Lower leg skin (tissue), 3 donors: ENCODE data around the gene CYP26C1.
"Not testable (repeated sequence)": the region's sequence is repeated elsewhere in the genome, so short reads cannot be mapped to it uniquely, and the experiment has no call there.

Experiments
- POLR2A ChIP-seq, 2 donors: fragments of 450-650 bp; IDR thresholded peaks; one replicate each; pipeline ENCODE4 v1.6.1; 2016 to 2017; ENCODE audit warnings: antibody characterized with exemption in 2 of 2, mild to moderate bottlenecking in 1 of 2, moderate library complexity in 1 of 2
- TF ChIP-seq, protein P1 (sequence below), 3 donors: fragments of 450-650 bp; IDR thresholded peaks; one replicate each; pipeline ENCODE4 v1.5.1; 2016; ENCODE audit warnings: antibody characterized with exemption in 3 of 3, mild to moderate bottlenecking in 3 of 3, moderate library complexity in 2 of 3

DNA sequence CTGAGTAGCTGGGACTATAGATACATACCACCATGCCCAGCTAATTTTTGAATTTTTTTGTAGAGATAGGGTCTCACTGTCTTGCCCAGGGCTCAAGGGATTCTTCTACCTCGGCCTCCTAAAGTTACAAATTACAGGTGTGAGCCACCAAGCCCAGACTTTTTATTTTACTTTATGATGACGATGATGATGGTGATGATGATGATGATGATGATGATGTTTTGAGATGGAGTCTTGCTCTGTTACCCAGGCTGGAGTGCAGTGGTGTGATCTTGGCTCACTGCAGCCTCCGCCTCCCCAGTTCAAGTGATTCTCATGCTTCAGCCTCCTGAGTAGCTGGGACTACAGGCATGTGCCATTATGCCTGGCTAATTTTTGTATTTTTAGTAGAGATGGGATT, 40.5 kb downstream of the CYP26C1 start:
- TF ChIP-seq, protein P1, sequence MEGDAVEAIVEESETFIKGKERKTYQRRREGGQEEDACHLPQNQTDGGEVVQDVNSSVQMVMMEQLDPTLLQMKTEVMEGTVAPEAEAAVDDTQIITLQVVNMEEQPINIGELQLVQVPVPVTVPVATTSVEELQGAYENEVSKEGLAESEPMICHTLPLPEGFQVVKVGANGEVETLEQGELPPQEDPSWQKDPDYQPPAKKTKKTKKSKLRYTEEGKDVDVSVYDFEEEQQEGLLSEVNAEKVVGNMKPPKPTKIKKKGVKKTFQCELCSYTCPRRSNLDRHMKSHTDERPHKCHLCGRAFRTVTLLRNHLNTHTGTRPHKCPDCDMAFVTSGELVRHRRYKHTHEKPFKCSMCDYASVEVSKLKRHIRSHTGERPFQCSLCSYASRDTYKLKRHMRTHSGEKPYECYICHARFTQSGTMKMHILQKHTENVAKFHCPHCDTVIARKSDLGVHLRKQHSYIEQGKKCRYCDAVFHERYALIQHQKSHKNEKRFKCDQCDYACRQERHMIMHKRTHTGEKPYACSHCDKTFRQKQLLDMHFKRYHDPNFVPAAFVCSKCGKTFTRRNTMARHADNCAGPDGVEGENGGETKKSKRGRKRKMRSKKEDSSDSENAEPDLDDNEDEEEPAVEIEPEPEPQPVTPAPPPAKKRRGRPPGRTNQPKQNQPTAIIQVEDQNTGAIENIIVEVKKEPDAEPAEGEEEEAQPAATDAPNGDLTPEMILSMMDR (IDR thresholded peaks at IDR 0.05): not testable (repeated sequence)
- not testable (repeated sequence) for TF ChIP-seq POLR2A (IDR thresholded peaks at IDR 0.05)
